Skeletal muscle tissue (tissue), 4 donors: ENCODE data around the gene SHROOM1. TPM values are rescaled to one million over a fixed set of nuclear protein-coding genes. Genes with fewer than 3 reads are reported as not detected.
"Not testable (repeated sequence)": the region's sequence is repeated elsewhere in the genome, so short reads cannot be mapped to it uniquely, and the experiment has no call there.

Source experiments
- H3K27ac ChIP-seq: one replicate; pipeline ENCODE4 v1.7.0; 2013; ENCODE audit warnings: mild to moderate bottlenecking, low read depth, low read length, inconsistent platforms
- H3K27me3 ChIP-seq, 3 donors: one replicate each; pipeline ENCODE4 v1.7.0; 2013; ENCODE audit warnings: low read length in 3 of 3; ENCODE audit not compliant: control insufficient read depth in 3 of 3, insufficient read depth in 3 of 3
- H3K36me3 ChIP-seq, 3 donors: one replicate each; pipeline ENCODE4 v1.7.0; 2013; ENCODE audit warnings: low read length in 3 of 3; ENCODE audit not compliant: control insufficient read depth in 3 of 3, insufficient read depth in 3 of 3
- H3K4me1 ChIP-seq, 3 donors: one replicate each; pipeline ENCODE4 v1.7.0; 2013; ENCODE audit warnings: low read length in 3 of 3, mild to moderate bottlenecking in 3 of 3; ENCODE audit not compliant: control insufficient read depth in 3 of 3, insufficient read depth in 3 of 3
- H3K4me3 ChIP-seq, 3 donors: one replicate each; pipeline ENCODE4 v1.7.0; 2013; ENCODE audit warnings: low read length in 3 of 3
- H3K9ac ChIP-seq, 3 donors: one replicate each; pipeline ENCODE4 v1.7.0; 2013; ENCODE audit warnings: low read length in 3 of 3, mild to moderate bottlenecking in 3 of 3, moderate library complexity in 2 of 3, low read depth in 1 of 3
- H3K9me3 ChIP-seq, 3 donors: one replicate each; pipeline ENCODE4 v1.7.0; 2013; ENCODE audit warnings: low read length in 3 of 3; ENCODE audit not compliant: control insufficient read depth in 3 of 3
- total RNA-seq: library from RNA; depleted of rRNA; stranded (reverse); fragments of >200 nt; gene quantifications from one replicate; pipeline ENCODE4 v1.2.3, GENCODE V29; 2014
- donor health status: Osteomylitis.

The SHROOM1 gene
- total RNA-seq, 1 donor from 2014 or later: 1.6 TPM

DNA sequence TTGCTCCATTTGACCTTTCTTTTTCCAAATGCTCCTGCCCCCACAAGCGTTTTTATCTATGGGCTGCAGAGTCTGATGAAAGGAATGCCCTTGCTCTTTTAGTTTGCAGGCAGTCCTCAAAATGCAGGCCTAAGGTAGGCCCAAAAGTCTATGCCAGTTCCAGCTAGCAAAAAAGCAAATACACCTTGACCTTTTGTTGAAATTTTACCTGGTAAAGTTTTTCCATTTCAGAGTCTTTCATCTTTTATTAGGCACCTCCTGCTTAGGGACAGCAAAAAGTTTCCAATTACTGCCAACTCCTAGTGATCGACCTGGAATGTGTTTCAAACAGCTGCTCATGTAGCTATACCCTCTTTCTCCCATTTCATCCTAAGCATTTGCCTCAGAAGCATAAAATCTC, 40.4 kb upstream of the SHROOM1 start:
- Histone ChIP-seq H3K4me3 (no peak overlapping the region), H3K9ac (no peak overlapping the region), H3K9me3 (no peaks in the 10 kb centered on the region), H3K4me1 (peaks cover 22 to 51% (median 29%) of the 10 kb centered on the region in 3 donors), H3K27ac (no peak overlapping the region), H3K36me3 (peaks cover 27 to 47% (median 31%) of the 10 kb centered on the region in 3 donors), H3K27me3 (no peaks in the 10 kb centered on the region)

DNA sequence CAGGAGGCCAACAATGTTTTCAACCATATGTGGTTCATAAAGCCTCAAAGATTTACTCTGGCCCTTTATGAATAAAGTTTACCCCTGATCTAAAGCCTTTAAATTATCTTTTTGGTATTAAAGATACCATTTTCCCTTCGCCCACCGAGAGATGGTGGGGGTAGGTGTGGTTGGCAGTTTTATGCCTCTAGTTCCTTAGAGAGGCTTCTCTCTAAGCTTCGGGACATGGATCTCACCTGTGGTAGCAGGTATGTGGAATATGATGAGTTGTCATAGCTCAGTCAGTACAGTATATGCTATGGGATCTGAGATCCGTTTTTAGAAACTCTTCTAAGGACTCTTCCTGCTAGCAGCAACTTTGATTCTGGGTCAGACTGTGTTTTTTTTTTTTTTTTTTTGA, 38.3 kb upstream of the SHROOM1 start:
- Histone ChIP-seq H3K27ac (no peak overlapping the region), H3K9me3 (no peaks in the 10 kb centered on the region), H3K27me3 (no peaks in the 10 kb centered on the region), H3K9ac (no peak overlapping the region), H3K4me1 (peaks cover 25 to 54% (median 33%) of the 10 kb centered on the region in 3 donors), H3K4me3 (no peak overlapping the region), H3K36me3 (peaks cover 27 to 40% (median 31%) of the 10 kb centered on the region in 3 donors)

DNA sequence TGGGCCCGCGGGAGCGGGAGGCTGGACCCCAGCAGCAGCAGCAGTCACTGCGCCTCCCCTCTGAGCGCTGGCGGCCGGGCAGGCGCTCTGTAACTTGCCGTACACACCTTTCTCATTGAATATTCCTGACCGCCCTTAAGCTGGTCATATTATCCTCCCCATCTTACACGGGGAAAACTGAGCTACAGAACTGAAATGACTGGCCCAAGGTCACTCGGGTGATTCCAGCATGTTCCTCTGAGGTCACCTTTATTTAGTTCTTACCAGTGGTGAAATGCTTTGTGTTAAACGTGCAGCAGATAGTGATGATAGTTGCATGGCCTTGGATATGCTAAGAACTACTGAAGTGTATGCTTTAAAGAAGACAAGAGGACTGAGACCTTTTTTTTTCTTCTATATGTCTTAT, 36.6 kb upstream of the SHROOM1 start:
- Histone ChIP-seq H3K4me1 (peaks cover 18 to 42% (median 22%) of the 10 kb centered on the region in 3 donors), H3K9me3 (no peaks in the 10 kb centered on the region), H3K36me3 (peaks cover 24 to 34% (median 27%) of the 10 kb centered on the region in 3 donors), H3K9ac (peak overlapping the region; percentile 92 to 97 (median 94)), H3K27ac (peak overlapping the region; percentile 94), H3K4me3 (peak overlapping the region; percentile 90 to 97 (median 91)), H3K27me3 (no peaks in the 10 kb centered on the region)

GRCh38 chr5:132866342-132867045, 36.0 kb upstream of the SHROOM1 start, which contains the start of the genes GDF9 and UQCRQ:
Gene GDF9 (minus strand): TSS chr5:132866469. CDS start chr5:132864533, 1,936 bp downstream.
Gene UQCRQ (plus strand): TSS chr5:132866642. CDS start chr5:132866882, 240 bp downstream.
- peaks cover 18 to 37% (median 22%) of the 10 kb centered on the region in 3 donors for H3K4me1 ChIP-seq
- no peaks in the 10 kb centered on the region for H3K9me3 ChIP-seq
- H3K9ac ChIP-seq: peak within 1 kb of the TSS; percentile 92 to 97 (median 94)
- H3K4me3 ChIP-seq: peak within 1 kb of the TSS; percentile 90 to 97 (median 91)
- peak within 1 kb of the TSS; percentile 94 for H3K27ac ChIP-seq
- H3K27me3 ChIP-seq: no peaks in the 10 kb centered on the region
- peaks cover 21 to 28% (median 24%) of the 10 kb centered on the region in 3 donors for H3K36me3 ChIP-seq

DNA sequence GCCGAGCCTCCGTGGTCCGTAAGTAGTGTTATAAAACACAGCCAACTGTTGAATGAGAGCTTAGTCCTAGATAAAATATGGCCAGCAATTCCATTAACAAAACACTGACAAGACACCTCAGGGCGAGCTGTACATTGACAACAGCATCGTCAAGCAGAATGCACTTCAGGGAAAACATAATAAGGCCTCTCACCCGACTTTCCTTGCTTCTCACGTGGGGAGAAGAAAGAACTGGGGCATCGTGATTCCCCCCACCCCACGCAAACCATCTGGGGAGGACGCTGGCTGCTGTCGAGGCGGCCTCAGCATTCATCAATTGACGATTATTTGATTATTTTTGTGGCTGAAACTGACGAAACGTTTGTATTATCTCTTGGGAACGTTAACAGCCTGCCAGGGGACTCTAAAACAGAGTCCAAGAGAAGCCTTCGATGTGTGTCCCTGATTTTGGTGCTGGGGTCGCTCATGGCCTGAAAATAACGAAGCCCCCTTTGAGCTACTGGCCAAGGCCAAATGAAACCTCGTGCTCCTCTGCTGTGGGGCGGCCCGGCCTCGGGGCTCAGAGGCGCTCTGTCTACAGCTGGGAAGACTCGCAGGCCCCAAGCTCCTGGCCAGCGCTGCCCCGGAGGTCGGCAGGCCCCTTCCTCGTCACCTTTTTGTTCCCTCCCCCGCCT, 35.4 kb upstream of the SHROOM1 start:
- H3K9me3 ChIP-seq: no peaks in the 10 kb centered on the region

DNA sequence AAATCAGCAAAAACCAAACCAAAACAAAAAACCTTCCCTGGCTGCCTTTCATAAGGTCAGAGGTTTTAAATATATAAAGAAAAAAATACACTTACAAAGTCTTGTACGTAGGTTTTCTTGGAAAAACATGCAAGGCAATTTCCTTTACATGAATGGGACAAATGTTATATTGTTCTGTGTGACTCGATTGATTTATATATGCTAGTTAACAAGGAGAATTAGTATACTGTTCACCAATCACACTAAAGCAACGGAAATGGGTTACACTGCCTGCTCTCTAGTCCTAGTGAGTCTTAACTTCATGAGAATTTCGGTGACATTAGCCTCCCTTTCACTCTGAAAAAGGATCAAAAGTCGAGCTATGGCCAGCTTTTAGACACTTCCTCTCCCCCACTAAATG, 30.3 kb upstream of the SHROOM1 start:
- Histone ChIP-seq H3K27ac (no peak overlapping the region), H3K9me3 (no peaks in the 10 kb centered on the region), H3K9ac (no peak overlapping the region), H3K27me3 (no peaks in the 10 kb centered on the region), H3K36me3 (no peaks in the 10 kb centered on the region), H3K4me3 (no peak overlapping the region), H3K4me1 (peaks cover 2 to 5% (median 3%) of the 10 kb centered on the region in 3 donors)

More for the DNA sequence above, 35.4 kb upstream of the SHROOM1 start:
- Histone ChIP-seq H3K4me1 (peaks cover 16 to 31% (median 18%) of the 10 kb centered on the region in 3 donors), H3K9ac (peak overlapping the region; percentile 92 to 97 (median 94)), H3K27me3 (no peaks in the 10 kb centered on the region), H3K27ac (peak overlapping the region; percentile 94), H3K36me3 (peaks cover 20 to 27% (median 24%) of the 10 kb centered on the region in 3 donors), H3K4me3 (peak overlapping the region; percentile 90 to 97 (median 91))

DNA sequence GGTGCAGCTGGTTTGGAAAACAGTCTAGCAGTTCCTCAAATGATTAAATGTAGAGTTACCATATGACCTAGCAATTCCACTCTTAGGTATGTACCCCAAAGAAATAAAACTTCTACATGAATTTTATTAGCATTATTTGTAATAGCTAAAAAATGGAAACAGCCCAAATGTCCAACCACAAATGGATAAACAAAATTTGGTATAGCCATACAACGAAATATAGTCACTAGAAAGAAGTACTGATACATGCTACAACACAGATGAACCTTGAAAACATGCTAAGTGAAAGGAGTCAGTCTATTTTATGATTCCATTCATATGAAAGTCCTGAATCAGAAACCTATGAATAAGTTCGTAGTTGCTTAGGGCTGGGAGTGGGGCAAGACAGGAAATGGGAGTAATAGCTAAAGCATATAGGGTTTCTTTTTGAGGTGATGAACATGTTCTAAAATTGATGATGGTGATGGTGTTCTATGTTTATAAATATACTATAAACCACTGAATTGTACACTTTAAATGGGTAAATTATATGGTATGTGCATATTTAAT, 29.5 kb upstream of the SHROOM1 start:
- Histone ChIP-seq H3K36me3 (no peaks in the 10 kb centered on the region), H3K4me3 (no peak overlapping the region), H3K27ac (no peak overlapping the region), H3K9ac (no peak overlapping the region), H3K27me3 (no peaks in the 10 kb centered on the region), H3K4me1 (no peaks in the 10 kb centered on the region), H3K9me3 (no peaks in the 10 kb centered on the region)

GRCh38 chr5:132856011-132856410, 25.6 kb upstream of the SHROOM1 start:
- Histone ChIP-seq H3K9me3 (no peaks in the 10 kb centered on the region), H3K9ac (no peak overlapping the region), H3K27me3 (no peaks in the 10 kb centered on the region), H3K27ac (no peak overlapping the region), H3K4me3 (no peak overlapping the region), H3K36me3 (no peaks in the 10 kb centered on the region), H3K4me1 (no peaks in the 10 kb centered on the region)

DNA sequence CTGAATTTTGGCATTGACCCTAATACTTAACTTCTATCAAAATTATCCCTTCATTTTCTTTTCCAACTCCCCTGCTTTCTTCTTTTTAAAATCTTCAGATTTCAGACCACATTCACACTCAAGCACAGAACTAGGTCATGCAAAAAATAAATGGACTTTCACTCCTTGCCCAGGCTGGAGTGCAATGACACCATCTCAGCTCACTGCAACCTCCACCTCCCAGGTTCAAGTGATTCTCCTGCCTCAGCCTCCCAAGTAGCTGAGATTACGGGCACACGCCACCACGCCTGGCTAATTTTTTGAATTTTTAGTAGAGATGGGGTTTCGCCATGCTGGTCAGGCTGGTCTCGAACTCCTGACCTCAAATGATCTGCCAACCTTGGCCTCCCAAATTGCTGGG, 24.5 kb upstream of the SHROOM1 start:
- not testable (repeated sequence) for H3K9me3 ChIP-seq, H3K4me3 ChIP-seq, H3K27me3 ChIP-seq, H3K4me1 ChIP-seq, H3K27ac ChIP-seq, H3K36me3 ChIP-seq, H3K9ac ChIP-seq

DNA sequence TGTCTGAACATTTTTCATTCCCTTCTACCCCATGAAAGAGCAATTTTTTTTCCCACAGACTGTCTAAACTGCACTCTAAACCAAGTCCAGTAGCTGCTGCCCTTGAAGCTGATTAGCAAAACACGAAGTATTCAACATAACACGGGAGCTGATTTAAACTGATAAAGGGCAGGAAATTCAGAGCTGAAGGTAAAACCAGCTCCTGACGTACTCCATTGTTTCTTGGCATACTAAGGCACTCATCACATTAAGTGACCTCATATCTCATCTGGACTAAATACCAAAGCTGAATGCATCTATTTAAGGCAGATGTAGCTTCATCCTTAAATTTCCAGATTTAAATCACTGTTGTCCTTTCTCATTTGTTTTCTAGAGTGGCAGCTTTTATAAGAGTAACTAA, 23.9 kb upstream of the SHROOM1 start:
- Histone ChIP-seq H3K4me1 (no peaks in the 10 kb centered on the region), H3K9ac (no peak overlapping the region), H3K36me3 (no peaks in the 10 kb centered on the region), H3K4me3 (no peak overlapping the region), H3K27ac (no peak overlapping the region), H3K9me3 (no peaks in the 10 kb centered on the region), H3K27me3 (no peaks in the 10 kb centered on the region)
